Heart left ventricle (tissue), 16 donors: ENCODE measurements around the gene ADGRB2. TPM values are rescaled to one million over a fixed set of nuclear protein-coding genes. Genes with fewer than 3 reads are reported as not detected.
A peak's percentile ranks its signal among the peaks of the same experiment; 100 is the strongest.

Experiments
- ATAC-seq, 4 donors: fragments of 200-7000 bp; cut with Tn5 transposase; one replicate each; pipeline ENCODE4 v1.9.1; 2020 to 2022; ENCODE audit warnings: moderate library complexity in 4 of 4, mild to moderate bottlenecking in 3 of 4, moderate number of reproducible peaks in 1 of 4
- DNase-seq, 5 donors: peaks; one replicate each; pipeline ENCODE4 v3.0.0-alpha.2; 2020
- H3K27ac ChIP-seq, 12 donors: fragments of 200-600 bp; sonication (generic) in 4 of 12; one replicate each; pipeline versions ENCODE4 v1.5.0 to v1.8.0; 2016 to 2022; ENCODE audit warnings: mild to moderate bottlenecking in 2 of 12
- H3K27me3 ChIP-seq, 9 donors: fragments of 200-600 bp; sonication (generic) in 2 of 9; one replicate each; pipeline versions ENCODE4 v1.5.1 to v1.8.0; 2016 to 2022; ENCODE audit warnings: mild to moderate bottlenecking in 3 of 9
- H3K36me3 ChIP-seq, 9 donors: fragments of 200-600 bp; sonication (generic) in 2 of 9; one replicate each; pipeline versions ENCODE4 v1.5.0 to v1.8.0; 2018 to 2022; ENCODE audit warnings: mild to moderate bottlenecking in 2 of 9
- H3K4me1 ChIP-seq, 12 donors: fragments of 200-600 bp; sonication (generic) in 4 of 12; one replicate each; pipeline versions ENCODE4 v1.5.0 to v1.8.0; 2016 to 2022; ENCODE audit warnings: mild to moderate bottlenecking in 3 of 12
- H3K4me3 ChIP-seq, 12 donors: fragments of 200-600 bp; sonication (generic) in 4 of 12; one replicate each; pipeline versions ENCODE4 v1.5.0 to v1.8.0; 2017 to 2022; ENCODE audit warnings: mild to moderate bottlenecking in 9 of 12, moderate library complexity in 4 of 12
- H3K9me3 ChIP-seq, 12 donors: fragments of 200-600 bp; sonication (generic) in 4 of 12; one replicate each; pipeline versions ENCODE4 v1.5.0 to v1.8.0; 2016 to 2022; ENCODE audit warnings: mild to moderate bottlenecking in 1 of 12
- CTCF ChIP-seq, 12 donors: fragments of 200-600 bp; sonication (generic) in 4 of 12; IDR thresholded peaks; one replicate each; pipeline versions ENCODE4 v1.5.0 to v1.8.0; 2018 to 2022; ENCODE audit warnings: antibody characterized with exemption in 12 of 12, mild to moderate bottlenecking in 5 of 12
- POLR2A ChIP-seq, 2 donors: fragments of 450-650 bp; IDR thresholded peaks; one replicate each; pipeline ENCODE4 v1.6.1; 2017; ENCODE audit warnings: antibody characterized with exemption in 2 of 2, mild to moderate bottlenecking in 2 of 2, moderate library complexity in 2 of 2
- WGBS, 4 donors: extraction: QIAGEN DNeasy Blood & Tissue Kit in 2 of 4; methylation state at CpG; one replicate each; pipeline versions ENCODE4 v1.1.5 to v1.1.7; 2013 to 2018; 5-methylcytosine and 5-hydroxymethylcytosine counted together
- intact Hi-C, 10 donors: fragments of 100-400 bp; cut with DNase I; formaldehyde crosslinking; loops; one replicate each; pipeline versions ENCODE4 v1.11.1 to v1.14.2; 2022
- polyA plus RNA-seq, 2 donors: library from polyadenylated mRNA; stranded (reverse); fragments of 200-250 nt; gene quantifications; one replicate each; pipeline ENCODE4 v1.2.3, GENCODE V29; 2013
- total RNA-seq, 9 donors: library from RNA; depleted of rRNA in 2 of 9; stranded (reverse); fragments of >200 nt in 2 of 9; fragmentation: NEBNext Ultra II Directional in 3 of 9; extraction: Animal tissue kit (Norgen Biotek cat#: 25700) in 3 of 9; gene quantifications; one replicate each; pipeline versions ENCODE4 v1.1.0 to v1.2.4, GENCODE V29; 2016 to 2023
- donor health status: ischemic (EF 13 %, LVEDD 7.1; RV severe dilation, severe dysfunction).
- donor health status: healthy with polysubstance abuse.
- donor health status: DM: no; HTN: yes; CAD: no.
- donor health status: DM: no; HTN: no; CAD: no.
- donor health status: ischemic (EF 25% LVEDD 6.9; RV normal size, moderate dysfunction).
- donor health status: ischemic (EF 25% LVEDD 5.7; RV mildly dilated, moderate dysfunction).
- donor health status: healthy.
- donor health status: DM: yes; HTN: yes; CAD: no.
- donor health status: ischemic (EF 35%, LVEDD 5.7; RV mildly dilated, moderate dysfunction).
- donor health status: nonischemic (EF 11% LVEDD 7.7; RV severe dilation, severe dysfunction).
- donor health status: DM: yes; HTN: yes; CAD: no.
- donor health status: PGD.
- donor health status: ischemic (EF 29% LVEDD 5.4; RV normal size, mild dysfunction).
- donor health status: nonischemic (EF 23%, LVEDD 6.1; RV moderate dilation, normal function).

ADGRB2 gene
- total and polyA plus RNA-seq, 11 donors, result 1.1 to 18.5 (median 9.6) TPM

GRCh38 chr1:31714442-31715086 lies 49.6 kb downstream of the ADGRB2 start:
- 2 to 6% (median 3%) methylated on average over 9 to 39 of the region's 39 CpGs for WGBS, 4 donors
- intact Hi-C loops, result loop anchor here in 8 of 10 donors (1.0 to 10.0 kb wide), 13 partner anchors 30 to 152 kb away; partner anchors contain the start of gene PEF1 (in 1 of the 8)
- Histone ChIP-seq H3K9me3 (no peaks in the 10 kb centered on the region), H3K27me3 (peaks cover 0 to 19% (median 0%) of the 10 kb centered on the region in 9 donors), H3K36me3 (no peaks in the 10 kb centered on the region), H3K27ac (peak overlapping the region; percentile 89 to 99 (median 96)), H3K4me1 (peaks cover 0 to 48% (median 35%) of the 10 kb centered on the region in 12 donors), H3K4me3 (peak overlapping the region in 11 of 12 donors; percentile 11 to 62 (median 55))
- peak; percentile 22 to 66 (median 42) for TF ChIP-seq CTCF (IDR thresholded peaks at IDR 0.05)
- TF ChIP-seq POLR2A (IDR thresholded peaks at IDR 0.05), result no peak
- DNase-seq, result peak; percentile 77 to 86 (median 82)
- ATAC-seq, result peak; percentile 36 to 73 (median 66)

- intact Hi-C loops, result loop anchor here in 2 of 10 donors (5.0 to 10.0 kb wide), 2 partner anchors 40 to 72 kb away; no protein-coding TSS in a partner anchor
These were observed 51.5 kb downstream of the ADGRB2 start for GRCh38 chr1:31712630-31713029.

GRCh38 chr1:31712068-31712467 lies 52.1 kb downstream of the ADGRB2 start:
- DNase-seq (no peak), ATAC-seq (no peak)
- H3K27ac ChIP-seq, result peak overlapping the region in 9 of 12 donors; percentile 8 to 99 (median 94)
- no peaks in the 10 kb centered on the region for H3K9me3 ChIP-seq
- no peak for TF ChIP-seq CTCF (IDR thresholded peaks at IDR 0.05)
- no peak for TF ChIP-seq POLR2A (IDR thresholded peaks at IDR 0.05)
- H3K36me3 ChIP-seq, result no peaks in the 10 kb centered on the region
- WGBS, 4 donors, result 57 to 79% (median 60%) methylated on average over 4 of the region's 4 CpGs
- peaks cover 0 to 19% (median 0%) of the 10 kb centered on the region in 9 donors for H3K27me3 ChIP-seq
- peaks cover 0 to 48% (median 37%) of the 10 kb centered on the region in 12 donors for H3K4me1 ChIP-seq
- intact Hi-C loops, result loop anchor here in 2 of 10 donors (5.0 to 10.0 kb wide), 2 partner anchors 40 to 73 kb away; no protein-coding TSS in a partner anchor
- H3K4me3 ChIP-seq, result no peak overlapping the region

More at GRCh38 chr1:31712630-31713029, 51.5 kb downstream of the ADGRB2 start:
- 6 to 17% (median 11%) methylated on average over 1 of the region's 1 CpG for WGBS, 4 donors
- H3K9me3 ChIP-seq, result no peaks in the 10 kb centered on the region
- no peaks in the 10 kb centered on the region for H3K36me3 ChIP-seq
- TF ChIP-seq POLR2A (IDR thresholded peaks at IDR 0.05) (no peak), CTCF (IDR thresholded peaks at IDR 0.05) (no peak)
- H3K4me3 ChIP-seq, result no peak overlapping the region
- H3K27me3 ChIP-seq, result peaks cover 0 to 19% (median 0%) of the 10 kb centered on the region in 9 donors
- DNase-seq (peak in 4 of 5 donors; percentile 46 to 56 (median 52)), ATAC-seq (no peak)
- H3K4me1 ChIP-seq, result peaks cover 0 to 48% (median 37%) of the 10 kb centered on the region in 12 donors
- H3K27ac ChIP-seq, result peak overlapping the region in 10 of 12 donors; percentile 8 to 99 (median 94)

- 75 to 85% (median 83%) methylated on average over 11 of the region's 11 CpGs for WGBS, 4 donors
- intact Hi-C loops, result loop anchor here in 1 of 10 donors (5.0 kb wide), 1 partner anchor 41 kb away; no protein-coding TSS in a partner anchor
These were observed 55.8 kb downstream of the ADGRB2 start for GRCh38 chr1:31708324-31708723.

More at GRCh38 chr1:31708324-31708723, 55.8 kb downstream of the ADGRB2 start:
- Histone ChIP-seq H3K9me3 (no peaks in the 10 kb centered on the region), H3K27ac (peak overlapping the region in 1 of 12 donors; percentile 18), H3K27me3 (peaks cover 0 to 22% (median 0%) of the 10 kb centered on the region in 9 donors), H3K4me3 (no peak overlapping the region), H3K36me3 (no peaks in the 10 kb centered on the region), H3K4me1 (peaks cover 0 to 40% (median 27%) of the 10 kb centered on the region in 12 donors)
- DNase-seq (no peak), ATAC-seq (no peak)
- no peak for TF ChIP-seq POLR2A (IDR thresholded peaks at IDR 0.05)
- TF ChIP-seq CTCF (IDR thresholded peaks at IDR 0.05), result no peak
